Activated naive CD4-positive, alpha-beta T cell treated with anti-CD3 and anti-CD28 coated beads for 36 hours (primary cell): ENCODE data around the gene TBC1D23. TPM values are rescaled to one million over a fixed set of nuclear protein-coding genes. Genes with fewer than 3 reads are reported as not detected.
"Not testable (repeated sequence)": the region's sequence is repeated elsewhere in the genome, so short reads cannot be mapped to it uniquely, and the experiment has no call there.

ENCODE experiments used
- CTCF ChIA-PET: fragments of 350-600 bp; sonication (Branson Sonifier 250); formaldehyde crosslinking; loops from one replicate; lab custom pipeline; 2021; ENCODE audit warnings: antibody characterized with exemption; lab: Charles Lee
- DNase-seq: peaks from one replicate; pipeline ENCODE4 v3.0.0-alpha.2; 2020
- H3K27ac Mint-ChIP-seq: one replicate; pipeline ENCODE4 v1.8.0; 2021; ENCODE audit warnings: mild to moderate bottlenecking, mixed read lengths
- H3K27me3 Mint-ChIP-seq: one replicate; pipeline ENCODE4 v1.8.0; 2021; ENCODE audit warnings: low read depth, mixed read lengths
- H3K36me3 Mint-ChIP-seq: one replicate; pipeline ENCODE4 v1.8.0; 2021; ENCODE audit warnings: low read depth, mixed read lengths
- H3K4me1 Mint-ChIP-seq: one replicate; pipeline ENCODE4 v1.8.0; 2021; ENCODE audit warnings: low read depth, mixed read lengths
- H3K4me3 Mint-ChIP-seq: one replicate; pipeline ENCODE4 v1.8.0; 2021; ENCODE audit warnings: mild to moderate bottlenecking, moderate library complexity, mixed read lengths
- H3K9me3 Mint-ChIP-seq: one replicate; pipeline ENCODE4 v1.8.0; 2021; ENCODE audit warnings: mixed read lengths
- intact Hi-C: fragments of 100-400 bp; cut with micrococcal nuclease; formaldehyde crosslinking; loops from one replicate; pipeline ENCODE4 v1.15.1; 2023
- total RNA-seq, 2 experiments: library from RNA; stranded (reverse); gene quantifications; one replicate each; pipeline ENCODE4 v1.2.3, GENCODE V29; 2021

TBC1D23 gene
- total RNA-seq, 2 experiments from 2014 or later: 14.1 to 15.8 TPM

GRCh38 chr3:100260081-100260684 is 609 bp upstream of the TBC1D23 start:
- DNase-seq: no peak
- intact Hi-C loops: loop anchor here (1.0 to 10.0 kb wide), 9 partner anchors 50 to 1735 kb away; partner anchors contain the start of genes CLDND1, CMSS1, LNP1 and NIT2
- Mint-ChIP-seq H3K27ac (peak overlapping the region; percentile 89), H3K27me3 (no peaks in the 10 kb centered on the region), H3K4me1 (peaks cover 58% of the 10 kb centered on the region), H3K4me3 (peak overlapping the region; percentile 86), H3K36me3 (no peaks in the 10 kb centered on the region), H3K9me3 (no peaks in the 10 kb centered on the region)
- CTCF ChIA-PET: interaction anchor here (0.8 to 1.5 kb wide), 2 partner anchors 9 to 191 kb away, joined by 3 to 5 read pairs; no protein-coding TSS in a partner anchor

- intact Hi-C loops: loop anchor here (2.0 to 10.0 kb wide), 4 partner anchors 231 to 1737 kb away; partner anchors contain the start of genes CLDND1, PCNP, TMEM45A and ZBTB11
- Mint-ChIP-seq H3K4me1 (peaks cover 60% of the 10 kb centered on the region), H3K27ac (peak overlapping the region; percentile 89), H3K27me3 (no peaks in the 10 kb centered on the region), H3K36me3 (no peaks in the 10 kb centered on the region), H3K9me3 (no peaks in the 10 kb centered on the region), H3K4me3 (peak overlapping the region; percentile 86)
- CTCF ChIA-PET: interaction anchor here (0.7 to 1.5 kb wide), 2 partner anchors 193 to 370 kb away, joined by 3 to 5 read pairs; no protein-coding TSS in a partner anchor
- DNase-seq: no peak
Measured at GRCh38 chr3:100261485-100261903, 702 bp downstream of the TBC1D23 start.

DNA sequence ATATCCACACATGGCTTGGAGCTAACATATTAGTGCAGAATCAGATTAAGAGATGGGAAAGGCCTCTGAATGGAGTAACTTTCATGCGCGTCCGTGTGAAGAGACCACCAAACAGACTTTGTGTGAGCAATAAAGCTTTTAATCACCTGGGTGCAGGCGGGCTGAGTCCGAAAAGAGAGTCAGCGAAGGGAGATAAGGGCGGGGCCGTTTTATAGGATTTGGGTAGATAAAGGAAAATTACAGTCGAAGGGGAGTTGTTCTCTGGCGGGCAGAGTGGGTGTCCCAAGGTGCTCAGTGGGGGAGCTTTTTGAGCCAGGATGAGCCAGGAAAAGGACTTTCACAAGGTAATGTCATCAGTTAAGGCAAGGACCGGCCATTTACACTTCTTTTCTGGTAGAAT is 2.1 kb downstream of the TBC1D23 start:
- intact Hi-C loops: loop anchor here (5.0 to 10.0 kb wide), 2 partner anchors 1309 to 1738 kb away; partner anchors contain the start of genes CLDND1 and PCNP
- not testable (repeated sequence) for H3K4me3 Mint-ChIP-seq, DNase-seq, H3K27ac Mint-ChIP-seq, H3K9me3 Mint-ChIP-seq, H3K36me3 Mint-ChIP-seq, H3K27me3 Mint-ChIP-seq
- peaks cover 50% of the 10 kb centered on the region for H3K4me1 Mint-ChIP-seq
- CTCF ChIA-PET: interaction anchor here (1.4 kb wide), 1 partner anchor 14 kb away, joined by 3 read pairs; no protein-coding TSS in a partner anchor

GRCh38 chr3:100263583-100263982 is 2.8 kb downstream of the TBC1D23 start:
- Mint-ChIP-seq H3K4me3 (no peak overlapping the region), H3K27me3 (no peaks in the 10 kb centered on the region), H3K27ac (no peak overlapping the region), H3K9me3 (no peaks in the 10 kb centered on the region), H3K36me3 (no peaks in the 10 kb centered on the region), H3K4me1 (peaks cover 53% of the 10 kb centered on the region)
- CTCF ChIA-PET: interaction anchor here (1.2 to 1.4 kb wide), 2 partner anchors 14 to 195 kb away, joined by 3 to 4 read pairs; no protein-coding TSS in a partner anchor
- intact Hi-C loops: loop anchor here (5.0 to 10.0 kb wide), 2 partner anchors 1309 to 1739 kb away; partner anchors contain the start of genes CLDND1 and PCNP
- DNase-seq: no peak

DNA sequence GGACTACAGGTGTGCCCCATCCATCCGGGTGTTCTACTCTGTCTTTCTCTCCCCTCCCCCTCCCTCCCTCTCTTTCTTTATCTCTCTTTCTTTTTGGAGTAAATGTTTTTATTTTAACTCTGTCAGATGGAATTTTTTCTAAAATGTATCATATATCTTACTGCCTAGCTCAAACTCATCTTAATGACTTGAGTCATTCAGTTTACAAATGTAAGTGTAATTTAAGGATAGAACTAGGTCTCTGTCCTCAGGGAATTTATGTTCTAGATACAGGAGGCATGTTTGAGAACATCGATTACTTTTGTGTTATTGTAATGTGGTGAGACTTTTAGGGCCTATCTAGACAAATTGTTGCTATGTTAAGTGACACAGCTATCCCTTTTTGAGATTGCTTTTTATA is 3.5 kb downstream of the TBC1D23 start:
- Mint-ChIP-seq H3K9me3 (no peaks in the 10 kb centered on the region), H3K36me3 (no peaks in the 10 kb centered on the region), H3K27me3 (no peaks in the 10 kb centered on the region), H3K27ac (no peak overlapping the region), H3K4me3 (no peak overlapping the region), H3K4me1 (peaks cover 55% of the 10 kb centered on the region)
- DNase-seq: no peak
- CTCF ChIA-PET: interaction anchor here (1.2 to 1.5 kb wide), 3 partner anchors 10 to 195 kb away, joined by 3 to 5 read pairs (median 4); no protein-coding TSS in a partner anchor
- intact Hi-C loops: loop anchor here (5.0 to 10.0 kb wide), 2 partner anchors 1308 to 1739 kb away; partner anchors contain the start of genes CLDND1 and PCNP

DNA sequence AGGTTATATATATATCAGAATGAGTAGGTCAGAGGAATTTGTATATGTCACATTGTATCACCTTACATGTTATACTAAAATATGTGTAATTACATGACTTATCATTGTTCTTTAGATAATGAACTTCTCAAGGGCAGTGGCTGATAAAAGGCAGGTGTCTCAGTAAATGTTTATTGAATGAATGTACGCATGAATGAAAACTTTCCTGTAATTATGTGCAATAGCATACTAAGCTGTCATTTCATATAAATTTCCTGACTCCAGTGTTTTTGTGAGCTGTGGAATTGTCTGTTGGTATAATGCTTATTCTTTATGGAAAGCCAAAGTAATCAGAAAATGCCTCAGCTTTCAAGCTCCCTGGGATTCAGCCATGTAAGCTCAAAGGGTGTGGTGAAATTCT is 4.2 kb downstream of the TBC1D23 start:
- H3K27ac Mint-ChIP-seq: no peak overlapping the region
- no peaks in the 10 kb centered on the region for H3K9me3 Mint-ChIP-seq
- CTCF ChIA-PET: interaction anchor here (0.6 to 1.5 kb wide), 3 partner anchors 11 to 433 kb away, joined by 3 to 5 read pairs (median 4); no protein-coding TSS in a partner anchor
- no peaks in the 10 kb centered on the region for H3K36me3 Mint-ChIP-seq
- H3K27me3 Mint-ChIP-seq: no peaks in the 10 kb centered on the region
- no peak overlapping the region for H3K4me3 Mint-ChIP-seq
- DNase-seq: no peak
- H3K4me1 Mint-ChIP-seq: peaks cover 55% of the 10 kb centered on the region
- intact Hi-C loops: loop anchor here (10.0 kb wide), 1 partner anchor 1740 kb away; the partner anchor contains the start of gene CLDND1

GRCh38 chr3:100266531-100266930 is 5.7 kb downstream of the TBC1D23 start:
- H3K27ac Mint-ChIP-seq: no peak overlapping the region
- peaks cover 57% of the 10 kb centered on the region for H3K4me1 Mint-ChIP-seq
- no peak overlapping the region for H3K4me3 Mint-ChIP-seq
- intact Hi-C loops: loop anchor here (10.0 kb wide), 1 partner anchor 1742 kb away; the partner anchor contains the start of gene CLDND1
- H3K27me3 Mint-ChIP-seq: no peaks in the 10 kb centered on the region
- H3K36me3 Mint-ChIP-seq: no peaks in the 10 kb centered on the region
- CTCF ChIA-PET: interaction anchor here (1.3 kb wide), 1 partner anchor 434 kb away, joined by 3 read pairs; no protein-coding TSS in a partner anchor
- H3K9me3 Mint-ChIP-seq: no peaks in the 10 kb centered on the region
- no peak for DNase-seq

DNA sequence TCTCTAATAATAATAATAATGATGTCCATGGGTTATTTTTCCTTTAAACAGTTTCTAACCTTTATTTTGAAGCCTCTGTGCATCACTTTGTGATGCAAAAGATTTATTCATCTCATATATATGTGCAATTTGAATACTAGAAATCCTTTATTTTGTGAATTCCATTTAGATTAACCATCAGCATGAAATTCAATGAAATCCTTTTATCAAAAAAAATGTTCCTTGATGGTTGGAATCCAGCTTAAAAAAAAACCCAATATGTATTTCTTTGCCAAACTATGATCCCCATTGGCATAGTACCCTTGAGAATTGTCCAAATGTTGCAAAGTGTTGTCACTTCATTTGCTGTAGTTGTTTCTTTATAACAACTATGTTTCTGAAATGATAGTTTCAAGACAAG is 7.4 kb downstream of the TBC1D23 start:
- Mint-ChIP-seq H3K4me3 (no peak overlapping the region), H3K9me3 (no peaks in the 10 kb centered on the region), H3K36me3 (no peaks in the 10 kb centered on the region), H3K27me3 (no peaks in the 10 kb centered on the region), H3K27ac (no peak overlapping the region), H3K4me1 (peaks cover 53% of the 10 kb centered on the region)
- CTCF ChIA-PET: interaction anchor here (0.7 kb wide), 1 partner anchor 14 kb away, joined by 3 read pairs; no protein-coding TSS in a partner anchor
- DNase-seq: no peak
- intact Hi-C loops: loop anchor here (2.0 to 10.0 kb wide), 2 partner anchors 133 to 1743 kb away; partner anchors contain the start of genes CLDND1, LNP1 and TOMM70

DNA sequence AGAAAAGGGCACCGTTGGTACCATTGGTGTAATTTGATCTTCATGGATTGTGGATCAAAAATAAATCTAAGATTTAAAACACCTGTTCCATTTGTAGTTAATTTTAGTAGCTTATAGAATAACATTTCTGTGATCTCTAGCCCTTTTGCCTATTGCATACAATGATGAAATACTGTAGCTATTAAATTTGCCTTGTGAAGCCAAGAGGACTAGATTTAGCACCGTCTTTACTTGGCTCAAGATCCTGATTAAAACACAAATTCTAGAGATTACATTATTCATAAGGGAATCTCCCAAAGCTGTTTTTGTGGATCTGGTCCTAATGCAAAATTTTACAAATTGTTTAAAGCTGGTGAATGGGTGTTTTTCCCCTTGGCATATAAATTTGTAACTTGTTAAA is 8.2 kb downstream of the TBC1D23 start:
- no peaks in the 10 kb centered on the region for H3K36me3 Mint-ChIP-seq
- intact Hi-C loops: loop anchor here (1.0 to 10.0 kb wide), 3 partner anchors 132 to 1744 kb away; partner anchors contain the start of genes CLDND1, LNP1 and TOMM70
- H3K4me3 Mint-ChIP-seq: no peak overlapping the region
- H3K27me3 Mint-ChIP-seq: no peaks in the 10 kb centered on the region
- H3K27ac Mint-ChIP-seq: no peak overlapping the region
- no peak for DNase-seq
- peaks cover 52% of the 10 kb centered on the region for H3K4me1 Mint-ChIP-seq
- CTCF ChIA-PET: interaction anchor here (1.4 kb wide), 1 partner anchor 8 kb away, joined by 3 read pairs; the partner anchor contains the start of gene TBC1D23
- no peaks in the 10 kb centered on the region for H3K9me3 Mint-ChIP-seq

GRCh38 chr3:100269410-100270214 is 8.8 kb downstream of the TBC1D23 start:
- Mint-ChIP-seq H3K27me3 (no peaks in the 10 kb centered on the region), H3K36me3 (no peaks in the 10 kb centered on the region), H3K4me1 (peaks cover 51% of the 10 kb centered on the region)

GRCh38 chr3:100270215-100270583 is 9.4 kb downstream of the TBC1D23 start:
- Mint-ChIP-seq H3K4me1 (peaks cover 50% of the 10 kb centered on the region), H3K4me3 (no peak overlapping the region), H3K27ac (peak overlapping the region; percentile 0), H3K27me3 (no peaks in the 10 kb centered on the region), H3K9me3 (no peaks in the 10 kb centered on the region), H3K36me3 (no peaks in the 10 kb centered on the region)
- CTCF ChIA-PET: interaction anchor here (0.8 kb wide), 1 partner anchor 16 kb away, joined by 3 read pairs; no protein-coding TSS in a partner anchor
- intact Hi-C loops: no loop called here
- DNase-seq: no peak

More at GRCh38 chr3:100269410-100270214, 8.8 kb downstream of the TBC1D23 start:
- intact Hi-C loops: loop anchor here (1.0 to 10.0 kb wide), 3 partner anchors 131 to 1745 kb away; partner anchors contain the start of genes CLDND1, LNP1 and TOMM70
- Mint-ChIP-seq H3K4me3 (no peak overlapping the region), H3K9me3 (no peaks in the 10 kb centered on the region), H3K27ac (peak overlapping the region; percentile 0)
- CTCF ChIA-PET: interaction anchor here (0.8 to 1.4 kb wide), 2 partner anchors 9 to 16 kb away, joined by 3 read pairs; partner anchors contain the start of gene TBC1D23
- peak; percentile 43 for DNase-seq
